Smooth muscle cell (in vitro differentiated cells): ENCODE data around the gene TNFAIP3. TPM values are rescaled to one million over a fixed set of nuclear protein-coding genes. Genes with fewer than 3 reads are reported as not detected.
A peak's percentile ranks its signal among the peaks of the same experiment; 100 is the strongest.

Experiments used
- DNase-seq: peaks from one replicate; lab custom pipeline; 2025; ENCODE audit not compliant: unreplicated experiment; lab: John Stamatoyannopoulos, UW
- H2AFZ ChIP-seq: fragments of 200-600 bp; sonication (generic); 2 replicates; pipeline ENCODE4 v1.6.0; 2016; ENCODE audit warnings: antibody characterized with exemption, low read depth, mild to moderate bottlenecking
- H3F3A ChIP-seq: fragments of 200-600 bp; sonication (generic); 2 replicates; pipeline ENCODE4 v1.6.0; 2017; ENCODE audit warnings: antibody characterized with exemption, low read depth
- H3K27ac ChIP-seq: fragments of 200-600 bp; sonication (generic); 2 replicates; pipeline ENCODE4 v1.5.1; 2016; ENCODE audit warnings: low read depth, mild to moderate bottlenecking
- H3K27me3 ChIP-seq: fragments of 200-600 bp; sonication (generic); 2 replicates; pipeline ENCODE4 v1.6.1; 2016; ENCODE audit warnings: low read depth, mild to moderate bottlenecking
- H3K36me3 ChIP-seq: fragments of 200-600 bp; sonication (generic); 2 replicates; pipeline ENCODE4 v1.5.1; 2016; ENCODE audit warnings: low read depth
- H3K4me1 ChIP-seq: fragments of 200-600 bp; sonication (generic); 2 replicates; pipeline ENCODE4 v1.5.1; 2016; ENCODE audit warnings: low read depth
- H3K4me2 ChIP-seq: fragments of 200-600 bp; sonication (generic); 2 replicates; pipeline ENCODE4 v1.6.0; 2016; ENCODE audit warnings: mild to moderate bottlenecking
- H3K4me3 ChIP-seq: fragments of 200-600 bp; sonication (generic); 2 replicates; pipeline ENCODE4 v1.5.1; 2016; ENCODE audit warnings: mild to moderate bottlenecking
- H3K79me2 ChIP-seq: fragments of 200-600 bp; sonication (generic); 2 replicates; pipeline ENCODE4 v1.6.0; 2016; ENCODE audit warnings: low read depth, mild to moderate bottlenecking
- H3K9ac ChIP-seq: fragments of 200-600 bp; sonication (generic); 2 replicates; pipeline ENCODE4 v1.6.0; 2016; ENCODE audit warnings: low read depth
- H3K9me3 ChIP-seq: fragments of 200-600 bp; sonication (generic); replicated peaks from 2 replicates; pipeline ENCODE4 v1.5.1; 2016; ENCODE audit warnings: low read depth
- H4K20me1 ChIP-seq: fragments of 200-600 bp; sonication (generic); 2 replicates; pipeline ENCODE4 v1.6.0; 2016; ENCODE audit warnings: low read depth
- WGBS: methylation state at CpG from one replicate; pipeline ENCODE4 v1.1.7; 2016; ENCODE audit warnings: low lambda C conversion rate; 5-methylcytosine and 5-hydroxymethylcytosine counted together
- polyA plus RNA-seq: library from polyadenylated mRNA; unstranded; fragments of >200 nt; fragmentation: Nextera tagmentation; extraction: Ambion mirVana; gene quantifications from 2 replicates; pipeline ENCODE4 v1.2.1, GENCODE V29; 2016
- total RNA-seq: library from RNA; depleted of rRNA; stranded (reverse); fragments of >200 nt; gene quantifications from 2 replicates; pipeline ENCODE4 v1.2.3, GENCODE V29; 2014
- TF ChIP-seq, protein P1 (sequence below): fragments of 200-600 bp; sonication (generic); IDR thresholded peaks from 2 replicates; pipeline ENCODE4 v1.5.1; 2017; ENCODE audit warnings: borderline replicate concordance, mild to moderate bottlenecking, antibody characterized with exemption; ENCODE audit not compliant: insufficient read depth, poor library complexity, severe bottlenecking

Gene TNFAIP3
- total and polyA plus RNA-seq, 2 experiments from 2014 or later, result 32.2 to 33.8 TPM

DNA sequence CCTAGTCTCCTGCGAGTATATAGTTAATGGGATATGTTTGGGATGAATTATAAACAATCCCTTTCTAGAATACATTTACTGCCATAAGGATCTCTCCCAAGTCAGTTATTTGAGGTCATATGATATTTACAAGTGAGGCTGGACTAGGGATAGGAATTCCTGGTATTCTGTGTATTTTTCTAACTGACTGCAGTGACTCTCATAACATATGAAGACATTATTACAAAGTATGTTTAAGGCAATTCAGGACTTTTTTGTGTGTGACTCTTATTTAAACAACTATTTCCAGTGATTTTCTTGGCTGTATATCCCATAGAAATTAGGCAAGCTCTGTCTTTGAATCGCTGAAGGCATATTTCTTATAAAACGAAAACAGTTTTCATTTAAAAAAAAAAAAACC is 18.4 kb upstream of the TNFAIP3 start:
- Histone ChIP-seq H4K20me1 (no peaks in the 10 kb centered on the region), H3K4me1 (peaks cover 8% of the 10 kb centered on the region), H3K9ac (peak overlapping the region; percentile 59), H3F3A (no peaks in the 10 kb centered on the region), H3K79me2 (no peaks in the 10 kb centered on the region), H3K4me3 (no peak overlapping the region), H3K4me2 (peak overlapping the region; percentile 69), H3K36me3 (no peaks in the 10 kb centered on the region), H3K27ac (peak overlapping the region; percentile 93), H2AFZ (no peak overlapping the region), H3K27me3 (no peaks in the 10 kb centered on the region), H3K9me3 (no peaks in the 10 kb centered on the region)
- TF ChIP-seq, protein P1, sequence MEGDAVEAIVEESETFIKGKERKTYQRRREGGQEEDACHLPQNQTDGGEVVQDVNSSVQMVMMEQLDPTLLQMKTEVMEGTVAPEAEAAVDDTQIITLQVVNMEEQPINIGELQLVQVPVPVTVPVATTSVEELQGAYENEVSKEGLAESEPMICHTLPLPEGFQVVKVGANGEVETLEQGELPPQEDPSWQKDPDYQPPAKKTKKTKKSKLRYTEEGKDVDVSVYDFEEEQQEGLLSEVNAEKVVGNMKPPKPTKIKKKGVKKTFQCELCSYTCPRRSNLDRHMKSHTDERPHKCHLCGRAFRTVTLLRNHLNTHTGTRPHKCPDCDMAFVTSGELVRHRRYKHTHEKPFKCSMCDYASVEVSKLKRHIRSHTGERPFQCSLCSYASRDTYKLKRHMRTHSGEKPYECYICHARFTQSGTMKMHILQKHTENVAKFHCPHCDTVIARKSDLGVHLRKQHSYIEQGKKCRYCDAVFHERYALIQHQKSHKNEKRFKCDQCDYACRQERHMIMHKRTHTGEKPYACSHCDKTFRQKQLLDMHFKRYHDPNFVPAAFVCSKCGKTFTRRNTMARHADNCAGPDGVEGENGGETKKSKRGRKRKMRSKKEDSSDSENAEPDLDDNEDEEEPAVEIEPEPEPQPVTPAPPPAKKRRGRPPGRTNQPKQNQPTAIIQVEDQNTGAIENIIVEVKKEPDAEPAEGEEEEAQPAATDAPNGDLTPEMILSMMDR, result no peak
- no peak for DNase-seq
- 78% methylated on average over 3 of the region's 3 CpGs for WGBS

DNA sequence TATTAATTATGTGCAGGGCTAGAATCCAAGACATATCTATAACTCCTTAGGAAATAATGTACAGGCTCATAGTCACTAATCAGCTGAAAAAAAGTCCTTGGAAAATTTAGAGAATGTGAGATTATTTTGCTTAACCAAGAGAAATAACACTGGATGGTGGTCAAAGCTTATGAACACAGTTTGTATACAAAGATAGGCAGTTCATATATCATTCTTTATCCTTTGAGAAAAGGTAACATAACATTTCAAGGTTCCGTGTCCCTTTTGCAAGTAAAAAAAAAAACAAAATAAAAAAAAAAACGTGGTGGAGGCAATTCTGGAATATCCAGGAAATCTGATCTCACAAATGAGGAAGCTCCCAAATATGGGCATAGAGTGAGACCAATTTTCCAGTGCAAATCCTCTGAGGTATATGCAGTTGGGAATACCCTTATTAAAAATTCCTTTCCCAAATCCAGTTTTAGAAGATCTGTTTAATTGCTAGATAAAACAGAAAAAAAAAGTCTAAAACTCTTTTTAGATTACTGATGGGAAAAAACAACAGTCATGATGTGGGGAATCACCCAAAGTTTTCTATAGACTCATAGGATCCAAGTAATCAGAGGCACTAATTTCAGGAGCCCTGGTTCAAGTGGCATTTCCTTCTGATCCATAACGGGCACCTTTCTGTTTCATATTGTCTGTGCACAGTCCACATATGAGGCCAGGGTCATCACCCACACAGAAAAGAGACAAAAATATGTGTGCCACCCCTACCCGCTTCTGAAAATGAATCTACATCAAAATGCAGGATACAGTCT is 17.7 kb upstream of the TNFAIP3 start:
- peak overlapping the region; percentile 69 for H3K4me2 ChIP-seq
- TF ChIP-seq, protein P1, result no peak
- no peak overlapping the region for H3K4me3 ChIP-seq
- no peaks in the 10 kb centered on the region for H3K27me3 ChIP-seq
- DNase-seq, result no peak
- H3K36me3 ChIP-seq, result no peaks in the 10 kb centered on the region
- 49% methylated on average over 4 of the region's 4 CpGs for WGBS
- H4K20me1 ChIP-seq, result no peaks in the 10 kb centered on the region
- no peaks in the 10 kb centered on the region for H3K9me3 ChIP-seq
- H3K4me1 ChIP-seq, result peaks cover 8% of the 10 kb centered on the region
- peak overlapping the region; percentile 93 for H3K27ac ChIP-seq
- H3F3A ChIP-seq, result no peaks in the 10 kb centered on the region
- H2AFZ ChIP-seq, result no peak overlapping the region
- H3K79me2 ChIP-seq, result no peaks in the 10 kb centered on the region
- H3K9ac ChIP-seq, result peak overlapping the region; percentile 59

DNA sequence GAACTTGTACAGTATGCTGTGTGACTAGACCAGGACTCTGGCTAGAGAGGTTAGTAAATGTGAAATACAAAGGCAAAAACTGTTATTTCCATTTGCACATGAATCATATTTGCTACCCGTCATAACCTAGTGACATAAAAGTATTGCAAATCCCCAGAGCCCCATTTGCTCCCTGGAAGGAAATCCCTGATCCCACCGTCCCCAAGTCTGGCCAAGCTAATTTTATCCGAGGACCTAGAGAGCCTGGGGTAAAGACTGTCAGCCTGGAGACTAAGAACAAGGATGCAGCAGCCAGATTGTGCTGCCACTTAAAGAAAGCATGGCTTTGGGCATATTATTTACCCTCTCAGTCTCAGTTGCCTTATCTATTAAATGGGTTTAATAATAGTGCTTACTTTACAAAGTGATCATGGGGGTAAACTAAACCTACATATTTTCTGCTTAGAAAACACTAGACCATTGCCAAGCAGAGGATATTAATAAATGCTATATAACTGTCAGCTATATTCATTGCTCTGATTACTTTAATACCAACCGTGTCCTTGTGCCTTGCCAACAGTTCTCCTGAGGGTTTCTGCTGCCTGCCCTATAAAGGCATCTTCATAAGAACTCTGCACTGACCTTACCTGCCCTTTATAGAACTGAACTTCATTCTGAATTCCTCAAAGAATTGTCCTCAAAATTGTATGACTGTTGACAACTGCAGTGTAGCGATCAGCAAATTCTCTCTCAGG is 16.9 kb upstream of the TNFAIP3 start:
- TF ChIP-seq, protein P1, result no peak
- Histone ChIP-seq H4K20me1 (no peaks in the 10 kb centered on the region), H3K4me3 (no peak overlapping the region), H3K27ac (peak overlapping the region; percentile 93), H3F3A (no peaks in the 10 kb centered on the region), H3K9me3 (no peaks in the 10 kb centered on the region), H3K36me3 (no peaks in the 10 kb centered on the region), H2AFZ (no peak overlapping the region), H3K79me2 (no peaks in the 10 kb centered on the region), H3K4me1 (peaks cover 8% of the 10 kb centered on the region), H3K27me3 (no peaks in the 10 kb centered on the region), H3K9ac (peak overlapping the region; percentile 28), H3K4me2 (no peak overlapping the region)
- 80% methylated on average over 5 of the region's 5 CpGs for WGBS
- no peak for DNase-seq
